GM12891 (cell line): ENCODE measurements around the gene GRM3.

Experiments
- PAX5 ChIP-seq: IDR thresholded peaks from 2 replicates; pipeline ENCODE4 v1.6.1; 2011; ENCODE audit warnings: low read length, moderate library complexity, mild to moderate bottlenecking; ENCODE audit not compliant: insufficient read depth, severe bottlenecking
- POLR2A ChIP-seq: IDR thresholded peaks from 2 replicates; pipeline ENCODE4 v1.6.1; 2011; ENCODE audit warnings: low read depth, low read length, control low read depth
- POLR2AphosphoS5 ChIP-seq: IDR thresholded peaks from 2 replicates; pipeline ENCODE4 v1.6.1; 2011; ENCODE audit warnings: low read depth, low read length, control low read depth
- POU2F2 ChIP-seq: IDR thresholded peaks from 2 replicates; pipeline ENCODE4 v1.6.1; 2011; ENCODE audit warnings: low read depth, mild to moderate bottlenecking, control low read depth, low read length, moderate library complexity

DNA sequence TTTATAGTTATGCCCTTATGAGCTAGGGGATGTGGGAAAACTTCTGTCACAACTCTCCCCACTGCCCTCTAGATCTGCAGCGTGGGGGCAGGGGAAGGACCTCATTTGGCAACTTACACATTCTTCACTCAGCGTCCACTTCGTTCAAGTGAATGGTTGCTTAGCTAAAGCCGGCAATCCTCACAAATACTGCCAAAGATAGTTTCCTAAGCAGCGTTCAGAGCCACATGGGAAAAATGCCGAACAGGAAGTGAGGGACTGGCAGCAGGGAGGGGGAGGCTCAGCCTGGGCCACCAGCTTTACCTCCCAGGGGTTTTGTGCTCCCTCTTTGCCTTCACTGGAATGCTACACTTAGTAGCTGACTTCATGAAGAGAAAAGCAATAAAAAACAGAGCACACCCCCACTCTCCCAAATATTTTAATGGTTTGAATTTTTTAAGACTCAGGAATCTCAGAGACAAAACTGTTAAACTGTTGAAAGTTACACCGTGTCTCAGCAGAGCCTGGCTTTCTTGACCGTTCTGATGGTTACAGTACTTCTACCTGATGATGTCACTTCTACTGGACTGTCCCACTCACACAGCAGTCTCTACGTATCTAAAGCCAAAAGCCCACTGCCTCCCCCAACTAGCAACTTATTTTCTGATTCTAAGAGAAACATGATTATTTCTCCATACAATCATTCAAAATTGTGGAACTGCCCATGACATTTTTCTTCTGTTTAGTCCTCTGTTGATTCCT lies 10.4 kb downstream of the GRM3 start:
- TF ChIP-seq POLR2A (no peak), POLR2AphosphoS5 (no peak), POU2F2 (no peak), PAX5 (no peak)
